ENCODE measurements around the gene CHKA.

The CHKA gene

DNA sequence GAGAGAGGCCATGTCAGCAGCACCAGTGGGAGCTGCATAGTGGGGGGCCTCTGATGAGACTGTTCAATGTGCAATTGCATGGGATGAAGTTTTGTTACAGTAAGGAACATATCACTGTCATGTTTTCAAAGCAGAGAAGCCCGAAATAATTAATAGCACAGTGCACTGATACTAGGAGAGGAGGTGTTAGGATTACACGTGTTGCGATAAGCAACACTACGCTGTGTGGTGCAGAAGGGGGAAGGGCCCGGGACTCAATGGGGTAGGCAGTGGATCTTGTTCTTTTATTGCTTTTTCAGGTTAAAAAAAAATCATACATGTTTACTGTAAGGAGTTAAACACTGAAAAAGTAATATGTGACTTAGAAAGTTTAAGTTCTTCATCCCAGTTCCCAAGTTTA, 53.2 kb downstream of the CHKA start:
- no peak for DNase-seq

DNA sequence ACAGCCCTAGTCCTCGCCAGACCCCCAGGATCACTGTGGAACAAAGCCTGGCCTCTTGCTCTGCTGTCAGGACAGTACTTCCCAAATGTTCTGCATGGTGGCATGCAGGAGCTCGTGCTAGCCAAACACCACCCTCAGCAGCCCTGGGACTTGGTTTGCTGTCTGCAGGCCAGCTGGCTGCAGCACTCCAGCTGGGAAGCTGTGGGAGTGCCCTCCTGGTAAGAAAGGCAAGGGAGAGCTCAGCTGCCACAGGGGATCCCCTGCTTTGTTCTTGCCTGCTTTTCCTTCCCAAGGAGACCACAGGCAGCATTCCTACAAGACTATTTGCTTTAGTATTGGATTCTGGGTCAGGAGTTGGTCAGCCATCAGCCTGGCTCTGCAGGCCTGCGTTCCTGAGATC, 54.4 kb downstream of the CHKA start:
- DNase-seq = no peak

DNA sequence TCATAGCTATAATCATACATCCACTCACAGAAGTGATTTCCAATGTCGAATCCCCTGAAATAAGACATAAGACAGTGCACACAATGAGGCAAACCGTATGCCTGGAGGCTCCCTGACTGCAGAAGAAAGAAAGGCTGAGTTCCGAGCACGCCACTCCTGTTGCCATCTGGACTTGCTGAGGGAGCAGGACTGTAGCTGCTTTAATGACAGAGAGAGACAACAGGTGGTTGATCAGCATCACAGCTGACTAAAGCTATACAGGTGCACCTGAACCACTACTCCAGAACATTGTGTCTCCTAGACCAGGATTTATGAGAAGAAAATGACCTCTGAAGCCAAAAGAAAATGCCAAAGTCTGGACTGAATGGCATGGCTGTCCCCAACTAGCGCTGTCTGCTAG, 55.3 kb downstream of the CHKA start:
- no peak for DNase-seq

DNA sequence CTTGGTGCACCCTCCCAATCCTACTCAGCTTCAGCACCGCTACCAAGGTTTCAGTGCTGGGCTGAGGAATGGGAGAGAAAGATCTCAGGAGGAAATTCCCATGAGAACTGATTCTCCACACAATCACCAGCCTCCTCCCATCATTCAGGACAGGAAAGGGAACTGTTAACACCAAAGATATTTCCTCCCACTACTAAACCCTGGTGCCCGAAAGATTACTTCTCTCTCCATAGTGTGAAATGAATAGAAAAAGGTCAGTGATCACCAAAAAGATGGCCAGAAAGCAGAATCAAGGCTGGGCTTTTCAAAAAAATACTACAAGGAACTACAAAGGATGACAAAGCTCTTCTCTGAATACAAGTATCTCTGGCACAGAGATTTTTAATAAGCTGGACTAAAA, 56.3 kb downstream of the CHKA start:
- DNase-seq = no peak

DNA sequence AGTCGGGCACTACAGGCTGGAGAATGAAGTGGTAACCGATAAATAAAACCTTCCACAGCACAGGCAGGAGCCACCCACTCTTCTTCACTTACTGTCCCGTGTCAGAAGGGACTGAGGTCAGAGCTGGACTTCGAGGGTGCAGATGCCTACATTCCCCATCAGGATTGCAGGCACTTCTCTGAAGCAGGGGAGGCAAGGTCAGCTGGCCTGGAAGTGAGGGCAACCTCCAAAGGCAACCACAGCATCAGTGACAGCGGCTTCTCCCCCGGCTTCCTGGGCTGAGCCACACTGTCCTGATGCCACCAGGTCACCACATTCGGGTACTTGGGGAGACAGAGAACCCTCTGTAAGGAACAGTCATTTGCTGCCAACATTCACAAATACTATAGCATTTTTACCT, 59.7 kb downstream of the CHKA start:
- no peak for DNase-seq

DNA sequence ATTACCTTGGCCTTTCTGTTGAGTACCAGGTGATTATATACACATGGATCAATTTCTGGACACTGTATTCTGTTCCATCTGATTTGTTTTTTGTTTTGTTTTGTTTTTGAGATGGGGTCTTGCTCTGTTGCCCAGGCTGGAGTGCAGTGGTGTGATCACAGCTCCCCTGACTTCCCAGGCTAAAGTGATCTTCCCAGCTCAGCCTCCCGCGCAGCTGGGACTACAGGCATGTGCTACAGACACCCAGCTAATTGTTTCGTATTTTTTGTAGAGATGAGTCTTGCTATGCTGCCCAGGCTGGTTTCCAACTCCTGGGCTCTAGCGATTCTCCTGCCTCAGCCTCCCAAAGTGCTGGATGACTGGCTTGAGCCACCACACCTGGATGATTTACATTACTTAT, 63.4 kb downstream of the CHKA start:
- no peak for DNase-seq

- DNase-seq = no peak
Observed at GRCh38 chr11:68056317-68057285, 64.6 kb downstream of the CHKA start.

DNA sequence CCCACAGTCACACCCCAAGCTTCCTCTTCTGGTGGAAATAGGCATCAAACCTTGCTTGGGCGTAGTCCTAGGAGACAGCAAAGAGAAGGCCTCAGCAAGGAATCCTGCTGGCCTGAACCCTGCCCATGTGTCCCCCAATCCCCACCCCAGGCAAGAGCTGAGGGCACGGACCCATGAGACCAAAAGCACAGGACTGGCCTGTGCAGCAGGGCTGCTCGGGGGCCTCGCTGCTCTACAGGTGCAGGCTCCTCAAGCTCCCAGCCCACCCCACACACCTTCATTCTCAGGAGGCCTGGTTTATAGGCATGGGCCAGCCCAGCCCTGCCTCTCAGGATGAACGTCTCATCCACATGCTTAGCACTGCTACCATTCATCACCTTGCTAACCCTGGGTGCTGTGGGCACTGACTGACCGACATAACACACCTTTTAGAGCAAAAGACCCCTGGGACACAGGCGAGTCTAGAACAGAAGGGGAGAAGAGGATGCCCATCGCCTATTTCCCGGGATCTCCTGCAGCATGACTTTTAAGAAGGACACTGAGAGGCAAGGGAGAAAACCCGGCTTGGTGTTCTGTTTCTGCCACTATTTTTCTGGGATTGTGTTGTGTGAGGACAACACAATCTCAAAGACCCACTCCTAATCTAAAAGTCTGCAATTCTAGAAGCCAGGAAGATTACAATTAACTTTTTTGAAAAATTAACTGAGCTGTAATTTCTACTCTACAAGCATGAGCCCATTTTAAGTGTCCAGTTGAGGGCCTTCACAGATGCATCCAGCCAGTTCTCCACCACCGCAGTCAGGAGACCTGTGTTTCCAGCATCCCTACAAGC, 67.0 kb downstream of the CHKA start:
- DNase-seq = no peak

DNA sequence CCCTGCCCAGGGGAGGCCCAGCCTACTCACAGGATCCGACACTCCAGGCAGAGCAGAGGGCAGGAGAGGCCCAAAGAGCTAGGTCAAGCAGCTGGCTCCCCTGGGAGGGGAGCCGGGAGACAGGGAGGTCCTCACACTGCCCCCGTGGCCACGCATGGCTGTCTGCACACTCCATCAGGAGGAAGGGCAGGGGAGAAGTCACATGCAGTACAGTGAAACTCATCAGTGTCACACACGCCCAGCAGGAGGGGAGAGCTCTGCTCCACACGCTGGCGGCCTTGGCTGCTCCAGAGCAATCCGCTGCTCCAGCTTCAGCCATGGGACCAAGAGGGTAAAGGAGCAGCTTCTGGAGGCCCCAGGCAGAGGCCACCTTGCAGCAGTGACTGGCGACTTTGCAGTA, 68.1 kb downstream of the CHKA start:
- no peak for DNase-seq

GRCh38 chr11:68052137-68052873, 68.9 kb downstream of the CHKA start:
- DNase-seq = no peak

GRCh38 chr11:68051191-68052136, 69.7 kb downstream of the CHKA start:
- no peak for DNase-seq

GRCh38 chr11:68050371-68050841, 70.8 kb downstream of the CHKA start:
- DNase-seq = no peak

- no peak for DNase-seq
Observed at GRCh38 chr11:68049509-68050370, 71.4 kb downstream of the CHKA start.

GRCh38 chr11:68048681-68049508, 72.3 kb downstream of the CHKA start:
- DNase-seq = no peak

DNA sequence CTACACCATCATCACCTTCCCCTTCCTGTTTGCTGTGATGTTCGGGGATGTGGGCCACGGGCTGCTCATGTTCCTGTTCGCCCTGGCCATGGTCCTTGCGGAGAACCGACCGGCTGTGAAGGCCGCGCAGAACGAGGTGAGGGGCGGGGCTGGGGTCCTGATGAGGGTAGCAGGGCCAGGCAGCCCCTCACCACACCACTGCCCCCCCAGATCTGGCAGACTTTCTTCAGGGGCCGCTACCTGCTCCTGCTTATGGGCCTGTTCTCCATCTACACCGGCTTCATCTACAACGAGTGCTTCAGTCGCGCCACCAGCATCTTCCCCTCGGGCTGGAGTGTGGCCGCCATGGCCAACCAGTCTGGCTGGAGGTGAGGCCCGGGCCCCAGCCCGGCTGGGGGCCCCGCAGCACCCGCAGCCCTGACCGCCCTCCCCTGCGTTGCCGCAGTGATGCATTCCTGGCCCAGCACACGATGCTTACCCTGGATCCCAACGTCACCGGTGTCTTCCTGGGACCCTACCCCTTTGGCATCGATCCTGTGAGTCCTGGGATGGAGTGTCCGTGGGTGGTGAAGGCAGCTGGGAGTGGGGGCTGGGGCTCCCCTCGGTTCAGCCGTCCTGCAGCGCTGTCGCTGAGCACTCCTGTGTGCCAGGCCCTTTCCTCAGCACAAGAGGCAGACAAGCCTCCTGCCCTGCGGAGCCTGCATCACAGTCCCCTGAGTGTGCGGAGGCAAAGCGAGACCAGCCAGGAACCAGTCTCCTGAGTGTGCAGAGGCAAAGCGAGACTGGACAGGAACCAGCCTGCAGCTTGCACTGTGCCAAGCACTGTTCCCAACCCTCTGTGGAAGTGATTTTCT, 73.5 kb downstream of the CHKA start:
- no peak for DNase-seq

GRCh38 chr11:68044898-68045351, 76.3 kb downstream of the CHKA start:
- DNase-seq = no peak

- no peak for DNase-seq
Observed at GRCh38 chr11:68044145-68044813, 76.9 kb downstream of the CHKA start.

All from right hindlimb (tissue), 1 donor.